Activated CD4-positive, alpha-beta T cell treated with anti-CD3 and anti-CD28 coated beads for 48 hours (primary cell): Measurements from ENCODE around the gene LGALS9.

Source experiments
- DNase-seq: peaks from one replicate; pipeline ENCODE4 v3.0.0-alpha.2; 2020

LGALS9 gene

GRCh38 chr17:27630607-27631410, at the start of gene LGALS9:
Gene LGALS9, plus strand, starts transcription at chr17:27631188. Its CDS starts 78 bp downstream, at chr17:27631266.
- DNase-seq, result no peak

GRCh38 chr17:27582696-27583095, 48.3 kb upstream of the LGALS9 start:
- DNase-seq, result no peak

GRCh38 chr17:27585153-27585681, 45.8 kb upstream of the LGALS9 start:
- DNase-seq, result no peak

GRCh38 chr17:27585792-27586191, 45.2 kb upstream of the LGALS9 start:
- DNase-seq, result no peak

GRCh38 chr17:27586203-27586721, 44.7 kb upstream of the LGALS9 start:
- DNase-seq, result no peak

- no peak for DNase-seq
These were observed 42.6 kb upstream of the LGALS9 start for GRCh38 chr17:27588354-27588753.

GRCh38 chr17:27590864-27591263, 40.1 kb upstream of the LGALS9 start:
- no peak for DNase-seq

- DNase-seq, result no peak
These were observed 39.0 kb upstream of the LGALS9 start for GRCh38 chr17:27591986-27592385.

- no peak for DNase-seq
These were observed 37.6 kb upstream of the LGALS9 start for GRCh38 chr17:27593232-27593856.

GRCh38 chr17:27593857-27594255, 37.1 kb upstream of the LGALS9 start:
- DNase-seq, result no peak

GRCh38 chr17:27595208-27595607, 35.8 kb upstream of the LGALS9 start:
- no peak for DNase-seq

GRCh38 chr17:27596096-27596495, 34.9 kb upstream of the LGALS9 start:
- DNase-seq, result no peak

- DNase-seq, result no peak
These were observed 34.3 kb upstream of the LGALS9 start for GRCh38 chr17:27596566-27597187.

GRCh38 chr17:27597188-27597580, 33.8 kb upstream of the LGALS9 start:
- DNase-seq, result no peak

GRCh38 chr17:27597783-27598320, 33.1 kb upstream of the LGALS9 start:
- no peak for DNase-seq

GRCh38 chr17:27598337-27599050, 32.5 kb upstream of the LGALS9 start:
- DNase-seq, result no peak

- no peak for DNase-seq
These were observed 30.5 kb upstream of the LGALS9 start for GRCh38 chr17:27600471-27600870.

- peak; percentile 88 for DNase-seq
These were observed 29.7 kb upstream of the LGALS9 start for GRCh38 chr17:27601069-27601974.

GRCh38 chr17:27601975-27602302, 29.0 kb upstream of the LGALS9 start:
- DNase-seq, result no peak

- peak; percentile 82 for DNase-seq
These were observed 28.1 kb upstream of the LGALS9 start for GRCh38 chr17:27602721-27603420.

GRCh38 chr17:27603421-27603770, 27.6 kb upstream of the LGALS9 start:
- DNase-seq, result no peak
